ENCODE results near the gene DIS3L2.
"Not testable (repeated sequence)": the region's sequence is repeated elsewhere in the genome, so short reads cannot be mapped to it uniquely, and the experiment has no call there.

GRCh38 chr2:232176587-232176986 lies 215.1 kb downstream of the DIS3L2 start:
- TF ChIP-seq CTCF (IDR thresholded peaks at IDR 0.05); POLR2AphosphoS5 (IDR thresholded peaks at IDR 0.05); EP300 (IDR thresholded peaks at IDR 0.05); POLR2A (IDR thresholded peaks at IDR 0.05; ENCODE audit: low read depth): not testable (repeated sequence)

All from esophagus muscularis mucosa (tissue), 4 donors.